ENCODE data around the gene TRAPPC3.

DNA sequence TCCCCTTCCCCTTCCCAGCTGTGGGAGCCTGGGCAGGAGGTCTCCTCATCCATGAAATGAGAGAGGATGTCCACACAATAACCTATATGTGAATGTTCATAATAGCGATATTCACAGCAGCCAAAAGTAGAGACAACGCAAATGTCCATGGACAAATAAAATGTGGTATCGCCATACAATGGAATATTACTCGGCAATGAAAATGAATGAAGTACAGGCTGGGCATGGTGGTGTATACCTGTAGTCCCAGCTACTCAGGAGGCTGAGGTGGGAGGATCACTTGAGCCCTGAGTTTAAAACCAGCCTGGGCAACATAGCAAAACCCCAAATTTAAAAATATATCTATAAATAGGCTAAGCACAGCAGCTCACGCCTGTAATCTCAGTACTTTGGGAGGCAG is 47.7 kb downstream of the TRAPPC3 start:
- TF ChIP-seq, protein P1, sequence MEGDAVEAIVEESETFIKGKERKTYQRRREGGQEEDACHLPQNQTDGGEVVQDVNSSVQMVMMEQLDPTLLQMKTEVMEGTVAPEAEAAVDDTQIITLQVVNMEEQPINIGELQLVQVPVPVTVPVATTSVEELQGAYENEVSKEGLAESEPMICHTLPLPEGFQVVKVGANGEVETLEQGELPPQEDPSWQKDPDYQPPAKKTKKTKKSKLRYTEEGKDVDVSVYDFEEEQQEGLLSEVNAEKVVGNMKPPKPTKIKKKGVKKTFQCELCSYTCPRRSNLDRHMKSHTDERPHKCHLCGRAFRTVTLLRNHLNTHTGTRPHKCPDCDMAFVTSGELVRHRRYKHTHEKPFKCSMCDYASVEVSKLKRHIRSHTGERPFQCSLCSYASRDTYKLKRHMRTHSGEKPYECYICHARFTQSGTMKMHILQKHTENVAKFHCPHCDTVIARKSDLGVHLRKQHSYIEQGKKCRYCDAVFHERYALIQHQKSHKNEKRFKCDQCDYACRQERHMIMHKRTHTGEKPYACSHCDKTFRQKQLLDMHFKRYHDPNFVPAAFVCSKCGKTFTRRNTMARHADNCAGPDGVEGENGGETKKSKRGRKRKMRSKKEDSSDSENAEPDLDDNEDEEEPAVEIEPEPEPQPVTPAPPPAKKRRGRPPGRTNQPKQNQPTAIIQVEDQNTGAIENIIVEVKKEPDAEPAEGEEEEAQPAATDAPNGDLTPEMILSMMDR (conservative IDR thresholded peaks at IDR 0.05; ENCODE audit: low read length): no peak
- no peak for TF ChIP-seq EZH2phosphoT487 (IDR thresholded peaks at IDR 0.05; ENCODE audit: borderline replicate concordance)

Data from Loucy (cell line).